ENCODE data around the gene ARMH4.

Gene ARMH4

DNA sequence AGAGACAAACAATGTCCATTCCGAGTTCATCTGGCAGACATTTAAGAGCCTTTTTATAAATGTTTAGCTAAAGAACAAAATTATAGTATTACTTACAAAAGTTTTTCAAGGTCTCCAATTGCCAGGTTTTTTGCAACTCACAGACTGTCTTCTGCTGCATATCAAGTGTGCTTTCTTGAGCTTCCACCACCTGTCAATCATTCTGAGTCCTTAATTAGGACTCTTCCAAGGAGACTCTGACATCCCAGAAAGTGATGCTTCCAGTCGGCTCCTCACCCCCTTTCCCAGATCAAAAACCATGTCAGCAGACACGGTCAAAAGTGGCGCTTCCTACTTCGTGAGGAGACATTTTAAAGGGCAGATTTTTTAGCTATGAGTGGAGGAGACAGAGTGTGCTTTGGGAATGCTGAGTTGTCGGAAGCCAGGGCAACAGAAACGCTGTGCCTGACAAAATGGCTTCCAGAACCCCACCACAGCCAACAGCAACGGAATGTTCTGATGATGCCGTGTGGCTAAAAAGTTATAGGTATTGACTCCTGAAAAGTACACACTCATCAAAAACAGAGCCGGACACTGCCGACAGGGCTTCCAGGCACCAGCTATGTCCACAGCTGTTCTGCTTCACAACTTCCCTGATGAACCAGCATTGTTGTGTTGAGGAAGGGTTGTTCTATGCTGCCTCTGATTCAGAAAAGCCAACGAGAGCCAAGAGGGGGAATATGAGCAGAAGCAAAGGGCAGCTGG lies 170.0 kb downstream of the ARMH4 start:
- Histone ChIP-seq H3K9me3 (ENCODE audit: control insufficient read depth, insufficient read depth, low read length) (no peaks in the 10 kb centered on the region), H3K4me3 (ENCODE audit: low read depth, low read length) (no peak overlapping the region), H3K4me1 (ENCODE audit: control insufficient read depth, insufficient read depth, low read length) (no peaks in the 10 kb centered on the region), H3K27me3 (ENCODE audit: control insufficient read depth, insufficient read depth, low read length) (no peaks in the 10 kb centered on the region), H3K9ac (ENCODE audit: low read depth, low read length) (no peak overlapping the region), H3K36me3 (ENCODE audit: control insufficient read depth, insufficient read depth, low read length) (no peaks in the 10 kb centered on the region)

DNA sequence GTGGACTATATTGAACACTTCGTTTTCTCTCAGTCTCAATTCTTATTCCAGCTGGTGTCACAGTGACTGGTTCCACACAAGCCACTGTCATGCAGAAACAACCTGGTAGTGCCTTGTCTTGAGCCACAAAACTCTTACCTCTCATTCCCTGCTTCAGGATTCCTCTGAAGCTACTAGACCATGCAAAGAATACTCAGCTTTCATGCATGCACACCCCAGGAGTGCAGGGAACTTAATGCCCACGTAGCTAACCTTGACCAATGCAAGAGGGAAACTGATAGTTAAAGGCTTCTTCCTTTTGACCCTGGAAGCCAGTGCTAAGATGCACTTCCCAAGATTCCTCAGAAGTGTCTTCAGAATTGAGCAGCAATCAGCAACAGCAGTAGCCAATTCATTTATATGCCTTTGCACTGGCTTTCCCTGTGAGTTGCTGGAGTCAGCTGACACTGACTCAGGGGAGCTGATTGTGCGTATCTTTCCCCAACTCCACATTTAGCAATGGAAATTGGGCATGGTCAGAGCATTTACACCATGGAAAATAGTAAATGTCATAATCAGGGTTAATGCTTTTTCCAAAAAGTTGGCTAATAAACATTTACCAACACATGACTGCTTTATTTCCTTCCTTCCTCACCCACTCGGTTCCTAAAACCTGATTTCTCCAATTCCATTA lies 172.5 kb downstream of the ARMH4 start:
- Histone ChIP-seq H3K27me3 (ENCODE audit: control insufficient read depth, insufficient read depth, low read length) (no peaks in the 10 kb centered on the region), H3K4me3 (ENCODE audit: low read depth, low read length) (no peak overlapping the region), H3K4me1 (ENCODE audit: control insufficient read depth, insufficient read depth, low read length) (no peaks in the 10 kb centered on the region), H3K9ac (ENCODE audit: low read depth, low read length) (no peak overlapping the region), H3K9me3 (ENCODE audit: control insufficient read depth, insufficient read depth, low read length) (no peaks in the 10 kb centered on the region), H3K36me3 (ENCODE audit: control insufficient read depth, insufficient read depth, low read length) (no peaks in the 10 kb centered on the region)

DNA sequence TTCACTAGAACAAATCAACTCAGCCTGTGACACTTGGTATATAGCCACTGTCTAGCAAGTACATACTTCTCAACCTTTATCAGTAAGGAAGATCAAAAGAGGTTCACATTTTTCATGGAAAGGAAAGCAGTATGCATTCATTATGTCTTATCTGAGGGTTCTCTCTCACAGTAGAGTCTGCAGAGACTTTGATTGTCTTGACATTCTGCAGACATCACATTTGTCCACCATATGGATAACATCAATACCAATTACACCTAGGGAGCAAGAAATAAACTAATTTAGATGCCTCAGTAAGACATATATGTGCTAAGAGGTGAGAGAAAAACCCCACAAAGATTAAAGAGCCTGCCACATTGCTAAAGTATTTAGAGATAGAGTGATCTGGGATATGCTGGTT lies 175.3 kb downstream of the ARMH4 start:
- Histone ChIP-seq H3K4me1 (ENCODE audit: control insufficient read depth, insufficient read depth, low read length) (no peaks in the 10 kb centered on the region), H3K36me3 (ENCODE audit: control insufficient read depth, insufficient read depth, low read length) (no peaks in the 10 kb centered on the region), H3K27me3 (ENCODE audit: control insufficient read depth, insufficient read depth, low read length) (no peaks in the 10 kb centered on the region), H3K9ac (ENCODE audit: low read depth, low read length) (no peak overlapping the region), H3K9me3 (ENCODE audit: control insufficient read depth, insufficient read depth, low read length) (no peaks in the 10 kb centered on the region), H3K4me3 (ENCODE audit: low read depth, low read length) (no peak overlapping the region)

DNA sequence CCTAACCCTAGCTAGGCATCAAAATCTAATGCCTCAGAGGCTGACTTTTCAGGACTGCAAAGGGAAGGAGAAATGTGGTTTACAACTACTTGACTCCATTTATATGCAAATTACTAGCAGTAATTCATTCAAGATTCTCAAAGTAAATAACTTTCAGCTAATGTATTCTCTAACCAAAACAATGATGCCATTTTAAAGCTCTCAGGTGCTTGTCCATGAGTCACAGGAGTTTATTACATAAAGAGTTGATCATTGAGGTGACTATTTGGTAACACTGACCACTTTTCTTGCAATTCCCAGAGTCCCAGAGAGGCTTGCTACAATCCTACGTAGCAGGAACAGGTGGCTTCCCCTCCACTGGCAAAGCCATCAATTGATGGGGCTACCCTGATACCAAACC lies 177.1 kb downstream of the ARMH4 start:
- H3K9ac ChIP-seq (ENCODE audit: low read depth, low read length): no peak overlapping the region
- H3K4me1 ChIP-seq (ENCODE audit: control insufficient read depth, insufficient read depth, low read length): no peaks in the 10 kb centered on the region
- H3K9me3 ChIP-seq (ENCODE audit: control insufficient read depth, insufficient read depth, low read length): no peaks in the 10 kb centered on the region
- H3K27me3 ChIP-seq (ENCODE audit: control insufficient read depth, insufficient read depth, low read length): no peaks in the 10 kb centered on the region
- no peaks in the 10 kb centered on the region for H3K36me3 ChIP-seq (ENCODE audit: control insufficient read depth, insufficient read depth, low read length)
- no peak overlapping the region for H3K4me3 ChIP-seq (ENCODE audit: low read depth, low read length)

DNA sequence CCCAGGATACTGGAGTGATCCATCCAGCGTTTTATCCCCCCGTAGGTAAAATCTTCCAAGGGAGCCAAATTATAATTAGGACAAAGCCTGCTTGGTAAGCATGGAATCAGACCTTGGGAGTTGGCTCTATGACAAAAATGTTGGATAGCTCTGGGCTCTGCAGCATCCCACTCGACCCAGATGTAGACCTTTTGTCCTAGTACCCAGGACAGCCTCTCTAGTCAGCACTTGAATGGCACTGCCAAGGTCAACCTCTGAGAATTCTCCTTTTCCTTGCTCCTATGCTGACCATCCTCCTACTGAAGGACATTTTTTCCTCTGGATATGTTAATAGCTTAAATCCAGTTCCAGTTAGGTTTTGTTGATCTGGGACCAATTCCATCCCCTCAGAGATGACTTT lies 181.4 kb downstream of the ARMH4 start:
- Histone ChIP-seq H3K9ac (ENCODE audit: low read depth, low read length) (no peak overlapping the region), H3K36me3 (ENCODE audit: control insufficient read depth, insufficient read depth, low read length) (no peaks in the 10 kb centered on the region), H3K9me3 (ENCODE audit: control insufficient read depth, insufficient read depth, low read length) (no peaks in the 10 kb centered on the region), H3K4me1 (ENCODE audit: control insufficient read depth, insufficient read depth, low read length) (no peaks in the 10 kb centered on the region), H3K4me3 (ENCODE audit: low read depth, low read length) (no peak overlapping the region), H3K27me3 (ENCODE audit: control insufficient read depth, insufficient read depth, low read length) (no peaks in the 10 kb centered on the region)

DNA sequence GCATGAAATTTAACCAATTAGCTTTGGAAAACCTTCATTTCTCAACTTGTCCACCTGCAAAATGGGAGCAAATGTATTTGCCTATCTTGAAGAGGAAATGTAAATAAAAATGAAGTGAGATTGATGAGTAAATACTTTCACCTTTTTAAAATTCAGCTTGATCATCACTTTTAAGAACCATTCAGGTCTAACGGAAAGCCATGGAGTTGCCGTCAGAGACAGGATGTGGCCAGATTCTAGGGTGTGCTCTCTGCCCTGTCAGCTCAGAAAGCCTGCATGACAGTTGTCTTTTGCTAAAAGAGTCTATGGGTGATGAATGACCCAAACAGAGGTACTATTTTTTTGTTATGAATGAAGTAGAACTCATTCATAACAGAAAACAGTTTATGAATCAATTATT lies 181.8 kb downstream of the ARMH4 start:
- no peaks in the 10 kb centered on the region for H3K36me3 ChIP-seq (ENCODE audit: control insufficient read depth, insufficient read depth, low read length)
- no peaks in the 10 kb centered on the region for H3K9me3 ChIP-seq (ENCODE audit: control insufficient read depth, insufficient read depth, low read length)
- H3K4me1 ChIP-seq (ENCODE audit: control insufficient read depth, insufficient read depth, low read length): no peaks in the 10 kb centered on the region
- no peaks in the 10 kb centered on the region for H3K27me3 ChIP-seq (ENCODE audit: control insufficient read depth, insufficient read depth, low read length)
- H3K4me3 ChIP-seq (ENCODE audit: low read depth, low read length): no peak overlapping the region
- H3K9ac ChIP-seq (ENCODE audit: low read depth, low read length): no peak overlapping the region

DNA sequence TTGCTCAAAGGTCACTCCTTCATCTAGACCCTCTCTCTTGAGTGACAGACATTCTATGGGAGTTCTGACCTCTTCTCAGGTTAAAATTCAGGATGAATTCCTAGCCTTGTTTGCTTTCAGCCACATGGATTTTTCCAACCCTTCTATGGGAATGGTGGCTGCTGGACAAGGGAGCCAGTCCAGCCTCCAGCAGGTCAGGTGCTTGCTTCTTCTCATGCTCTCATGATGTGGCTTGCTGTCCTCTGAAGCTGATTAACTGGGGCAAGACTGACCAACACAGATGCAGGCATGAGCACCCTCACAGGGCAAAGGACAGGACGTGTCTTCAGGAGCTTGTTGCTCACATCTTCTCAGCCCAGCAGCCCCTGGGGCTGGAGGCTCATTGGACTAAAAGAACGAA lies 188.9 kb downstream of the ARMH4 start:
- Histone ChIP-seq H3K27me3 (ENCODE audit: control insufficient read depth, insufficient read depth, low read length) (no peaks in the 10 kb centered on the region), H3K9me3 (ENCODE audit: control insufficient read depth, insufficient read depth, low read length) (no peaks in the 10 kb centered on the region), H3K4me3 (ENCODE audit: low read depth, low read length) (no peak overlapping the region), H3K36me3 (ENCODE audit: control insufficient read depth, insufficient read depth, low read length) (no peaks in the 10 kb centered on the region), H3K9ac (ENCODE audit: low read depth, low read length) (no peak overlapping the region), H3K4me1 (ENCODE audit: control insufficient read depth, insufficient read depth, low read length) (no peaks in the 10 kb centered on the region)

DNA sequence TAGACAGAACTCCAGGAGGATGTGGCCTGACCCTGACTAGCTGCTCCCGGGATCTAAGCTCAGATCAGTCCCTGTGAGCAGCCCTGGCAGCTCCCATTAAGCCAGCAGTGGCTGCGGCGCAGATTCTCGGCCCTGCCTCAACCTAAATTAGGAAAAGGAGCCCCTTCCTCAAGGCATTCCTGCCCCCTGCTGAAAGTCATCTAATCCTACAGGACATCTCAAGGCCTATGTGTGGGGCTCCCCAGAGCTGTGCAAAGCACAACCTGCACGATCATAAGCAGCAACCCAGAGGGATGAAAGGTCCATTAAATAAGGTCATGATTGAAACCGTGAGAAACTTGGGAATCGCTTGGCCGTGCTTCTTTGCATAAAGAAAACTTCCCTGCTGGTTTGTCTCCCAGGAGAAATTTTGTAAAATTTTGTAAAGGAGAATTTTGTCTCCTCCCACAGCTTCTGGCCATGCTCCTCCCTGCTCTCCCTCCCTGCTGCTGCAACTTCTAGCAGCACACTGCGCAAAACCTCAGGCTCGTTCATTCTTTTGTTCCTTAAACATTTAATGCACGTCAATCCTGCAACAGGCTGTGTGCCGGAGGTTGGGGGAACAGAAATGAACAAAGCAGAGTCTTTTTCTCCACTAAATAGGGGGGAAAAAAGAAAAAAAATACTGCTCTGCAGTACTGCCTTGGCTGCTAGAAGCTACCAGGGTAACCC lies 189.5 kb downstream of the ARMH4 start:
- no peaks in the 10 kb centered on the region for H3K27me3 ChIP-seq (ENCODE audit: control insufficient read depth, insufficient read depth, low read length)
- H3K4me3 ChIP-seq (ENCODE audit: low read depth, low read length): no peak overlapping the region
- no peak overlapping the region for H3K9ac ChIP-seq (ENCODE audit: low read depth, low read length)

DNA sequence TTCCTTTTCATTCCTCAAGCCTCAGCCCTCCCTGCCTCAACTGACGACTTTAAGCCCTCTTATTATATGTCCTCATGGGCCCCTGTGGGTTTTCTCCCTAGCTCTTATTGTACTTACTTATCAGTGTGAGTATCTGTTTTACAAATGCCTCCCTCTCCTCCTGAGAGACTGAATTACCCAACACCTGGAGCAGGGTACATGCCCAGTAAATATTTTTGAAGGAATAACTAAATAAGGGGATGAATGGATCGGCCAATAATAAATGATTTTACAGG lies 190.3 kb downstream of the ARMH4 start:
- no peak overlapping the region for H3K9ac ChIP-seq (ENCODE audit: low read depth, low read length)
- H3K36me3 ChIP-seq (ENCODE audit: control insufficient read depth, insufficient read depth, low read length): no peaks in the 10 kb centered on the region
- no peaks in the 10 kb centered on the region for H3K9me3 ChIP-seq (ENCODE audit: control insufficient read depth, insufficient read depth, low read length)
- no peaks in the 10 kb centered on the region for H3K4me1 ChIP-seq (ENCODE audit: control insufficient read depth, insufficient read depth, low read length)
- H3K4me3 ChIP-seq (ENCODE audit: low read depth, low read length): no peak overlapping the region
- no peaks in the 10 kb centered on the region for H3K27me3 ChIP-seq (ENCODE audit: control insufficient read depth, insufficient read depth, low read length)

More for the DNA sequence above, 189.5 kb downstream of the ARMH4 start:
- Histone ChIP-seq H3K36me3 (ENCODE audit: control insufficient read depth, insufficient read depth, low read length) (no peaks in the 10 kb centered on the region), H3K9me3 (ENCODE audit: control insufficient read depth, insufficient read depth, low read length) (no peaks in the 10 kb centered on the region), H3K4me1 (ENCODE audit: control insufficient read depth, insufficient read depth, low read length) (no peaks in the 10 kb centered on the region)

DNA sequence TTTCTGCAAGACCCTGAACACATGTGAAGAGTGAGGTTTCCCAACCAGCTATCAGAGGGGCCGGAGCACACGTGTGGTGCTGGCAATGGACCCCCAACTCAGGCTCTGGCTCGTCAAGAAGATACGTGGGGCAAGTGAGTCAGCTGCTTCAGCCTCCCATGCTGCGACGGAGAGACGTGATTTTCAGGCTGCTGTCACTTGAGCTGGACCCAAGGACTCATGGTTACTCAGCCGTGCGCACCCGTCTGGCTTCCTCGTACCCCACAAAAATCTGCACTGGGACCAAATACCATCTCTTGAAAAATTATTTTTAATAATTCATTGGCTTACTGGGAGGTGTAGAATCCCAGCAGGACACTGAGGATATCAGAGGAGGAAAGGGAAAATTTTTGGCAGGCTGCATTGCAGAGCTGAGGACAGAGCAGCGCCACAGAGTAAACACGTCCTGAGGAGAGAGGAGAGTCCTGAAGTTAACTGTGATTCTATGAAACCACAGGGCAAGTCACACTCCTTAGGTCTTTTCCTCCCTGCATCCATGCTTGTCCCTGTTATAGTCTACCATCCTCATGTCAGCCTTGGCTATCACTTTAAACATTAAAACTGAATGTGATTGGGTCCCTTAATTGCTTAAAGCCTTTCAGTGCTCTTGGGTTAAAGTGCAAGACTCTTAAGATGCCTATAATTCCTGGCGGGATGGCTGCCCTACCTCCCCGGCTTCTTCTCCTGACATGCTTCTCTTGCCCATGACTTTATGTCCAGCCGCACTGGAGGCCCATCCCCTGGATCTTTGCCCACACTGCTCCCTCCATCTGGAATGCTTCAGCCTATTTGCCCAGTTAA lies 190.8 kb downstream of the ARMH4 start:
- Histone ChIP-seq H3K27me3 (ENCODE audit: control insufficient read depth, insufficient read depth, low read length) (no peaks in the 10 kb centered on the region), H3K4me1 (ENCODE audit: control insufficient read depth, insufficient read depth, low read length) (no peaks in the 10 kb centered on the region), H3K9ac (ENCODE audit: low read depth, low read length) (no peak overlapping the region), H3K9me3 (ENCODE audit: control insufficient read depth, insufficient read depth, low read length) (no peaks in the 10 kb centered on the region), H3K4me3 (ENCODE audit: low read depth, low read length) (no peak overlapping the region), H3K36me3 (ENCODE audit: control insufficient read depth, insufficient read depth, low read length) (no peaks in the 10 kb centered on the region)

DNA sequence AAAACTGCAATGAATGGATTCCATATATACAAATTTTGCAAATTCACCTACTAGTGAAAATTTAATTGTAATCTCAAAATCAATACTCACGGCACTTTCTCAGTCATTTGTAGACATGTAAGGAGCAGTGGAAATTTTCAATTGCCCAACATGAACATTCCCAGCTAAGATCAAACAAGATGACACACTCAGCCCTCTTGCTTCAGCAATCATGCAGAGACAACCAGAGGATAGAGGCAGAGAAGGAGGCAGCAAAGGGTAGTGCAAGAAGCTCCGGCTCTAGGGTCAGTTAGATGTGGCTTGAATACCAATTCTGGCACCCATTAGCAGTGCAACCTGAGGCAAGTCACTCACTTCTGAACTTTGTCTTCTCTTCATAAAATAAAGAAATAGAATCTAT lies 194.6 kb downstream of the ARMH4 start:
- Histone ChIP-seq H3K36me3 (ENCODE audit: control insufficient read depth, insufficient read depth, low read length) (no peaks in the 10 kb centered on the region), H3K4me1 (ENCODE audit: control insufficient read depth, insufficient read depth, low read length) (no peaks in the 10 kb centered on the region), H3K4me3 (ENCODE audit: low read depth, low read length) (no peak overlapping the region), H3K27me3 (ENCODE audit: control insufficient read depth, insufficient read depth, low read length) (no peaks in the 10 kb centered on the region), H3K9me3 (ENCODE audit: control insufficient read depth, insufficient read depth, low read length) (no peaks in the 10 kb centered on the region), H3K9ac (ENCODE audit: low read depth, low read length) (no peak overlapping the region)

Data from iPS-15b (cell line).